ENCODE measurements around the gene TMEM106B.

DNA sequence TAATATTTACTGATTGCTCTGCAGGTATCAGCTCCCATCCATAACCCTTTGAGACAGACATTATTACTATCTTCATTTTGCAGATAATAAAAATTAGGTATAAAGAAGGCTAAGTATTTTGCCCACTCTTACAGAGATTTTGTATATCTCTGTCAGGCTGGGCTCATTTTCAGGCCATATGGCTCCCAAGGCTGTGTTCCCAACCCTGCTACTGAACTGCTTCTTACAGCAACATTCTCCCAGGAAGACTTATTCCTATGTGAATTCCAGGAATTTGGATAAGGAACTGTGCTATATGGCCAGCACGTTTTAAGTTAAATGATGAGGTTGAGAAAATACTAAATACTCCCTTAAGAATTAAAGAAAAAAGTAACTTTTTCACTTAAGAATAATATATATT, 1.9 kb upstream of the TMEM106B start:
- TF ChIP-seq, protein P1, sequence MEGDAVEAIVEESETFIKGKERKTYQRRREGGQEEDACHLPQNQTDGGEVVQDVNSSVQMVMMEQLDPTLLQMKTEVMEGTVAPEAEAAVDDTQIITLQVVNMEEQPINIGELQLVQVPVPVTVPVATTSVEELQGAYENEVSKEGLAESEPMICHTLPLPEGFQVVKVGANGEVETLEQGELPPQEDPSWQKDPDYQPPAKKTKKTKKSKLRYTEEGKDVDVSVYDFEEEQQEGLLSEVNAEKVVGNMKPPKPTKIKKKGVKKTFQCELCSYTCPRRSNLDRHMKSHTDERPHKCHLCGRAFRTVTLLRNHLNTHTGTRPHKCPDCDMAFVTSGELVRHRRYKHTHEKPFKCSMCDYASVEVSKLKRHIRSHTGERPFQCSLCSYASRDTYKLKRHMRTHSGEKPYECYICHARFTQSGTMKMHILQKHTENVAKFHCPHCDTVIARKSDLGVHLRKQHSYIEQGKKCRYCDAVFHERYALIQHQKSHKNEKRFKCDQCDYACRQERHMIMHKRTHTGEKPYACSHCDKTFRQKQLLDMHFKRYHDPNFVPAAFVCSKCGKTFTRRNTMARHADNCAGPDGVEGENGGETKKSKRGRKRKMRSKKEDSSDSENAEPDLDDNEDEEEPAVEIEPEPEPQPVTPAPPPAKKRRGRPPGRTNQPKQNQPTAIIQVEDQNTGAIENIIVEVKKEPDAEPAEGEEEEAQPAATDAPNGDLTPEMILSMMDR (IDR thresholded peaks at IDR 0.05; ENCODE audit: extremely low read depth in 1 of 2, insufficient read depth in 1 of 2, low read depth in 1 of 2, low read length in 2 of 2) = no peak
- no peak for TF ChIP-seq POLR2A (IDR thresholded peaks at IDR 0.05; ENCODE audit: low read depth, low read length)

Measured in endothelial cell of umbilical vein (primary cell).